HCT116 (cell line): ENCODE data around the gene MX2. TPM values are rescaled to one million over a fixed set of nuclear protein-coding genes. Genes with fewer than 3 reads are reported as not detected.

Source experiments
- ATAC-seq: fragments of 200-7000 bp; cut with Tn5 transposase; 2 replicates; pipeline ENCODE4 v1.9.1; 2020; ENCODE audit warnings: mild to moderate bottlenecking, moderate library complexity
- BruUV-seq: library from RNA; stranded (reverse); fragments of 400-500 nt; replicated peaks from 2 replicates; lab custom pipeline; 2021; lab: Mats Ljungman, UMichigan
- CTCF ChIA-PET: fragments of 300-600 bp; sonication (Branson Sonifier 250); formaldehyde crosslinking; loops from one replicate; lab custom pipeline; 2021; ENCODE audit warnings: antibody characterized with exemption; lab: Charles Lee
- POLR2A ChIA-PET: fragments of 300-600, 350-600 bp; sonication (Branson Sonifier 250); formaldehyde crosslinking; loops from one replicate; lab custom pipeline; 2021; ENCODE audit warnings: antibody characterized with exemption; lab: Charles Lee
- RAD21 ChIA-PET, 2 experiments: fragments of 300-600 bp; sonication (Branson Sonifier 250); formaldehyde crosslinking; loops; one replicate each; lab custom pipeline; 2023; ENCODE audit warnings: low total read pairs in 2 of 2; ENCODE audit not compliant: uncharacterized antibody in 2 of 2, unreplicated experiment in 2 of 2, low non-redundant PET in 1 of 2; lab: Charles Lee
- DNase-seq: peaks from one replicate; pipeline ENCODE4 v3.0.0-alpha.2; 2010; ENCODE audit warnings: low read depth, low spot score
- H2AFZ ChIP-seq: fragments of 200-600 bp; shearing (Covaris generic), sonication (generic); 2 replicates; pipeline ENCODE4 v1.6.1; 2017; ENCODE audit warnings: low read depth, mixed run types, mixed read lengths, antibody characterized with exemption, low read length; ENCODE audit not compliant: poor library complexity, severe bottlenecking
- H3K27ac ChIP-seq: 2 replicates; pipeline ENCODE4 v1.5.1; 2012; ENCODE audit warnings: low read depth, low read length
- H3K27me3 ChIP-seq: fragments of 200-600 bp; sonication (generic); 2 replicates; pipeline ENCODE4 v1.6.1; 2016; ENCODE audit warnings: mixed run types, low read length, mixed read lengths; ENCODE audit not compliant: insufficient read depth
- H3K36me3 ChIP-seq, 2 experiments: fragments of 200-500 bp in 1 of 2; fragments of 200-600 bp in 1 of 2; sonication (Bioruptor generic) in 1 of 2; sonication (generic) in 1 of 2; 2 replicates each; pipeline versions ENCODE4 v1.5.1 to v1.6.1; 2014 to 2016; ENCODE audit warnings: low read length in 2 of 2, inconsistent platforms in 1 of 2, mixed read lengths in 1 of 2, mixed run types in 1 of 2; ENCODE audit not compliant: insufficient read depth in 2 of 2, control insufficient read depth in 1 of 2
- H3K4me1 ChIP-seq, 2 experiments: fragments of 200-600 bp in 1 of 2; sonication (generic) in 1 of 2; 2 replicates each; pipeline versions ENCODE4 v1.5.1 to v1.6.1; 2012 to 2017; ENCODE audit warnings: low read length in 2 of 2, inconsistent platforms in 1 of 2, mild to moderate bottlenecking in 1 of 2, mixed read lengths in 1 of 2, mixed run types in 1 of 2, moderate library complexity in 1 of 2; ENCODE audit not compliant: insufficient read depth in 2 of 2, control insufficient read depth in 1 of 2
- H3K4me2 ChIP-seq: fragments of 200-600 bp; sonication (generic); 2 replicates; pipeline ENCODE4 v1.6.1; 2017; ENCODE audit warnings: mixed run types, low read length, mixed read lengths
- H3K4me3 ChIP-seq, 2 experiments: fragments of 200-600 bp in 1 of 2; sonication (generic) in 1 of 2; replicated peaks in 1 of 2; 2 replicates each; pipeline ENCODE4 v1.5.1; 2011 to 2016; ENCODE audit warnings: low read length in 2 of 2, control low read depth in 1 of 2, low read depth in 1 of 2, mild to moderate bottlenecking in 1 of 2, mixed read lengths in 1 of 2, mixed run types in 1 of 2
- H3K79me2 ChIP-seq: fragments of 200-600 bp; sonication (generic); 2 replicates; pipeline ENCODE4 v1.6.1; 2017; ENCODE audit warnings: mild to moderate bottlenecking, mixed run types, low read length, moderate library complexity, mixed read lengths; ENCODE audit not compliant: insufficient read depth
- H3K9ac ChIP-seq: fragments of 200-600 bp; sonication (generic); 2 replicates; pipeline ENCODE4 v1.6.1; 2016; ENCODE audit warnings: low read length, mixed read lengths
- H3K9me2 ChIP-seq: fragments of 200-600 bp; sonication (generic), shearing (Covaris generic); 2 replicates; pipeline ENCODE4 v1.6.1; 2017; ENCODE audit warnings: mixed run types, mild to moderate bottlenecking, moderate library complexity; ENCODE audit not compliant: insufficient read depth
- H3K9me3 ChIP-seq, 2 experiments: fragments of 200-500 bp in 1 of 2; fragments of 200-600 bp in 1 of 2; sonication (Bioruptor generic) in 1 of 2; sonication (generic) in 1 of 2; 2 replicates each; pipeline ENCODE4 v1.6.1; 2014 to 2017; ENCODE audit warnings: low read length in 2 of 2, mixed read lengths in 2 of 2, inconsistent platforms in 1 of 2, low read depth in 1 of 2, mild to moderate bottlenecking in 1 of 2, mixed run types in 1 of 2, moderate library complexity in 1 of 2; ENCODE audit not compliant: control insufficient read depth in 1 of 2, insufficient read depth in 1 of 2
- H4K20me1 ChIP-seq: fragments of 200-600 bp; sonication (generic), shearing (Covaris generic); 2 replicates; pipeline ENCODE4 v1.6.1; 2017; ENCODE audit warnings: mixed run types, mild to moderate bottlenecking, moderate library complexity; ENCODE audit not compliant: insufficient read depth
- CBX3 ChIP-seq: IDR thresholded peaks from 2 replicates; pipeline ENCODE4 v1.6.1; 2012; ENCODE audit warnings: low read depth
- CEBPB ChIP-seq: IDR thresholded peaks from 2 replicates; pipeline ENCODE4 v1.6.1; 2012; ENCODE audit warnings: low read depth
- EGR1 ChIP-seq: IDR thresholded peaks from 2 replicates; pipeline ENCODE4 v1.6.1; 2012; ENCODE audit warnings: low read depth
- ELF1 ChIP-seq: IDR thresholded peaks from 2 replicates; pipeline ENCODE4 v1.6.1; 2012; ENCODE audit warnings: low read depth, borderline replicate concordance
- EZH2 ChIP-seq: fragments of 200-600 bp; sonication (generic); IDR thresholded peaks from 2 replicates; pipeline ENCODE4 v1.6.1; 2017; ENCODE audit warnings: antibody characterized with exemption, mixed run types
- EZH2phosphoT487 ChIP-seq: fragments of 200-600 bp; IDR thresholded peaks from 2 replicates; pipeline ENCODE4 v1.6.1; 2018; ENCODE audit warnings: antibody characterized with exemption, borderline replicate concordance
- JUND ChIP-seq: IDR thresholded peaks from 2 replicates; pipeline ENCODE4 v1.6.1; 2012
- POLR2A ChIP-seq: IDR thresholded peaks from 2 replicates; pipeline ENCODE4 v1.7.0; 2011; ENCODE audit warnings: borderline replicate concordance; ENCODE audit not compliant: insufficient read depth, insufficient read length; ENCODE audit errors: extremely low read depth
- RAD21 ChIP-seq: IDR thresholded peaks from 2 replicates; pipeline ENCODE4 v1.6.1; 2012; ENCODE audit warnings: low read depth, mild to moderate bottlenecking
- SIN3A ChIP-seq: IDR thresholded peaks from 2 replicates; pipeline ENCODE4 v1.6.1; 2012; ENCODE audit warnings: low read depth
- SP1 ChIP-seq: IDR thresholded peaks from 2 replicates; pipeline ENCODE4 v1.6.1; 2012; ENCODE audit warnings: low read depth
- SRF ChIP-seq: IDR thresholded peaks from 2 replicates; pipeline ENCODE4 v1.6.1; 2012; ENCODE audit warnings: low read depth
- TCF7L2 ChIP-seq: IDR thresholded peaks from 2 replicates; pipeline ENCODE4 v1.7.0; 2011; ENCODE audit warnings: borderline replicate concordance, inconsistent platforms; ENCODE audit not compliant: insufficient read depth, insufficient read length; ENCODE audit errors: extremely low read depth
- YY1 ChIP-seq: IDR thresholded peaks from 2 replicates; pipeline ENCODE4 v1.6.1; 2011; ENCODE audit warnings: low read length, low read depth, moderate library complexity, mild to moderate bottlenecking; ENCODE audit not compliant: insufficient replicate concordance; ENCODE audit errors: extremely low read depth
- ZFX ChIP-seq: fragments of 450-650 bp; IDR thresholded peaks from 2 replicates; pipeline ENCODE4 v1.6.1; 2017
- ZNF274 ChIP-seq: fragments of 200-500 bp; sonication (Bioruptor generic); IDR thresholded peaks from 2 replicates; pipeline ENCODE4 v1.6.1; 2014; ENCODE audit warnings: mild to moderate bottlenecking, low read depth, low read length, inconsistent platforms
- intact Hi-C: fragments of 100-400 bp; cut with micrococcal nuclease; formaldehyde crosslinking; loops from 2 replicates; pipeline ENCODE4 v1.10.0; 2022
- total RNA-seq: library from RNA; stranded (reverse); gene quantifications from one replicate; pipeline ENCODE4 v1.2.1, GENCODE V29; 2021; ENCODE audit not compliant: unreplicated experiment
- TF ChIP-seq, protein P1 (sequence below): IDR thresholded peaks from 2 replicates; pipeline ENCODE4 v1.6.1; 2012
- TF ChIP-seq, protein P2 (sequence below): IDR thresholded peaks from 2 replicates; pipeline ENCODE4 v1.6.1; 2011; ENCODE audit warnings: mild to moderate bottlenecking, low read length, moderate library complexity; ENCODE audit not compliant: insufficient replicate concordance; ENCODE audit errors: extremely low read depth
- TF ChIP-seq, protein P3 (sequence below): IDR thresholded peaks from 2 replicates; pipeline ENCODE4 v1.6.1; 2012
- TF ChIP-seq, protein P4 (sequence below), 3 experiments: fragments of 200-600 bp in 1 of 3; sonication (generic) in 1 of 3; IDR thresholded peaks in 2 of 3; conservative IDR thresholded peaks in 1 of 3; 2 replicates each; pipeline ENCODE4 v1.5.1; 2012 to 2017; ENCODE audit warnings: low read depth in 2 of 3, low read length in 2 of 3, antibody characterized with exemption in 1 of 3, borderline replicate concordance in 1 of 3, control low read depth in 1 of 3, mild to moderate bottlenecking in 1 of 3, mixed read lengths in 1 of 3, mixed run types in 1 of 3, moderate library complexity in 1 of 3; ENCODE audit not compliant: insufficient read depth in 1 of 3

MX2 gene
- total RNA-seq, 1 experiment from 2014 or later: 0.22 TPM

DNA sequence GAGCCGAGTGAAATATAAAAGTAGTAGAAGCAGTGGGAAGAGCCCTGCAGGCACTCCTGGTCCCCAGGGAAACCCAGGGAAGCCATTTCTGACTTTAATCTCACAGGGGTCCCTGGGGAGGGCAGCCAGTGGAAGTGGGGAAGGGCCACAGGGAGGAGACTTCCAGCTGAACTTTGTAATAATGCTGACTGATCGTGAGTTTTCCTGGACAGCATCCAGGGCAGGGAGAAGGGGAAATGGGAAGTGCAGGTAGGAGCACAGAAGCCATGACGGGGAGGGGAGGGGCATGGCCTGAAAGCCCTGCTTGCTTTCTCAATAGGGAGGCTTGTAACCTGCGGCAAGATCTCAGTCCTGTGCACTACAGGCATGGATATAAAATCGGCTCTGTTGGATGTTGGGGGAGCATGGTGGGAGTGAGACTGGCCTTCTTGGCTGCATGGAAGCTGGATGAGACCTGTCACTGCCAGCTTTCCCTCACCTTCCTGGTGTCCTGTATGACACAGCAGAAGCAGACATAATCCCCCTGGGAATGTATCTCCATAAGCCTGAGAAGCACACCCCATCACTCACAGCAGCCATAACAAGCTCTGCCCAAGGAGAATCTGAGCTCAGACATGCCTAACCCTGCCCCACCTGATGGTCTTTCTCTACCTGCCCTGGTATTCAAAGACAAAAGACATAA lies 49.1 kb downstream of the MX2 start:
- intact Hi-C loops: no loop called here
- H3K4me1 ChIP-seq: peaks cover 2 to 8% of the 10 kb centered on the region in 2 experiments; a peak in 3 of 4 replicates
- H3K4me2 ChIP-seq: peak overlapping the region; percentile 9; the same call in 1 of the 2 replicates
- CTCF ChIA-PET: interaction anchor here (1.2 to 1.9 kb wide), 3 partner anchors 12 to 128 kb away, joined by 3 to 9 read pairs (median 4); no protein-coding TSS in a partner anchor
- TF ChIP-seq, protein P1, sequence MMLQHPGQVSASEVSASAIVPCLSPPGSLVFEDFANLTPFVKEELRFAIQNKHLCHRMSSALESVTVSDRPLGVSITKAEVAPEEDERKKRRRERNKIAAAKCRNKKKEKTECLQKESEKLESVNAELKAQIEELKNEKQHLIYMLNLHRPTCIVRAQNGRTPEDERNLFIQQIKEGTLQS: no peak
- TF ChIP-seq POLR2A (no peak), EGR1 (no peak), SRF (no peak), RAD21 (no peak), TCF7L2 (no peak), ZNF274 (no peak), ZFX (no peak), ELF1 (no peak), EZH2phosphoT487 (no peak), CEBPB (no peak), SP1 (no peak), YY1 (no peak), SIN3A (no peak), CBX3 (no peak), EZH2 (no peak), JUND (no peak)
- TF ChIP-seq, protein P2, sequence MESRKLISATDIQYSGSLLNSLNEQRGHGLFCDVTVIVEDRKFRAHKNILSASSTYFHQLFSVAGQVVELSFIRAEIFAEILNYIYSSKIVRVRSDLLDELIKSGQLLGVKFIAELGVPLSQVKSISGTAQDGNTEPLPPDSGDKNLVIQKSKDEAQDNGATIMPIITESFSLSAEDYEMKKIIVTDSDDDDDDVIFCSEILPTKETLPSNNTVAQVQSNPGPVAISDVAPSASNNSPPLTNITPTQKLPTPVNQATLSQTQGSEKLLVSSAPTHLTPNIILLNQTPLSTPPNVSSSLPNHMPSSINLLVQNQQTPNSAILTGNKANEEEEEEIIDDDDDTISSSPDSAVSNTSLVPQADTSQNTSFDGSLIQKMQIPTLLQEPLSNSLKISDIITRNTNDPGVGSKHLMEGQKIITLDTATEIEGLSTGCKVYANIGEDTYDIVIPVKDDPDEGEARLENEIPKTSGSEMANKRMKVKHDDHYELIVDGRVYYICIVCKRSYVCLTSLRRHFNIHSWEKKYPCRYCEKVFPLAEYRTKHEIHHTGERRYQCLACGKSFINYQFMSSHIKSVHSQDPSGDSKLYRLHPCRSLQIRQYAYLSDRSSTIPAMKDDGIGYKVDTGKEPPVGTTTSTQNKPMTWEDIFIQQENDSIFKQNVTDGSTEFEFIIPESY: no peak
- TF ChIP-seq, protein P3, sequence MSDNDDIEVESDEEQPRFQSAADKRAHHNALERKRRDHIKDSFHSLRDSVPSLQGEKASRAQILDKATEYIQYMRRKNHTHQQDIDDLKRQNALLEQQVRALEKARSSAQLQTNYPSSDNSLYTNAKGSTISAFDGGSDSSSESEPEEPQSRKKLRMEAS: no peak
- TF ChIP-seq, protein P4, sequence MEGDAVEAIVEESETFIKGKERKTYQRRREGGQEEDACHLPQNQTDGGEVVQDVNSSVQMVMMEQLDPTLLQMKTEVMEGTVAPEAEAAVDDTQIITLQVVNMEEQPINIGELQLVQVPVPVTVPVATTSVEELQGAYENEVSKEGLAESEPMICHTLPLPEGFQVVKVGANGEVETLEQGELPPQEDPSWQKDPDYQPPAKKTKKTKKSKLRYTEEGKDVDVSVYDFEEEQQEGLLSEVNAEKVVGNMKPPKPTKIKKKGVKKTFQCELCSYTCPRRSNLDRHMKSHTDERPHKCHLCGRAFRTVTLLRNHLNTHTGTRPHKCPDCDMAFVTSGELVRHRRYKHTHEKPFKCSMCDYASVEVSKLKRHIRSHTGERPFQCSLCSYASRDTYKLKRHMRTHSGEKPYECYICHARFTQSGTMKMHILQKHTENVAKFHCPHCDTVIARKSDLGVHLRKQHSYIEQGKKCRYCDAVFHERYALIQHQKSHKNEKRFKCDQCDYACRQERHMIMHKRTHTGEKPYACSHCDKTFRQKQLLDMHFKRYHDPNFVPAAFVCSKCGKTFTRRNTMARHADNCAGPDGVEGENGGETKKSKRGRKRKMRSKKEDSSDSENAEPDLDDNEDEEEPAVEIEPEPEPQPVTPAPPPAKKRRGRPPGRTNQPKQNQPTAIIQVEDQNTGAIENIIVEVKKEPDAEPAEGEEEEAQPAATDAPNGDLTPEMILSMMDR (IDR thresholded peaks at IDR 0.05 in 2 of 3, conservative IDR thresholded peaks at IDR 0.05 in 1 of 3; ENCODE audit: borderline replicate concordance in 1 of 3, insufficient read depth in 1 of 3, low read depth in 2 of 3, low read length in 2 of 3): no peak
- DNase-seq (no peak), ATAC-seq (no peak)
- no peaks in the 10 kb centered on the region for H3K9me3 ChIP-seq
- H3K79me2 ChIP-seq: no peaks in the 10 kb centered on the region
- H3K36me3 ChIP-seq: no peaks in the 10 kb centered on the region
- H3K27me3 ChIP-seq: peaks cover 21% of the 10 kb centered on the region
- POLR2A ChIA-PET: interaction anchor here (1.3 kb wide), 1 partner anchor 13 kb away, joined by 3 read pairs; no protein-coding TSS in a partner anchor
- no peak overlapping the region for H3K4me3 ChIP-seq
- no peak overlapping the region for H3K9ac ChIP-seq
- H2AFZ ChIP-seq: no peak overlapping the region
- H4K20me1 ChIP-seq: no peaks in the 10 kb centered on the region
- RAD21 ChIA-PET: no interaction called here
- no peak overlapping the region for H3K27ac ChIP-seq
- no peaks in the 10 kb centered on the region for H3K9me2 ChIP-seq
- no TSS peak for BruUV-seq
